SK-N-MC (cell line): ENCODE measurements around the gene PRPF6.

Experiments
- EZH2 ChIP-seq: fragments of 200-600 bp; sonication (generic); IDR thresholded peaks from one replicate; pipeline ENCODE4 v1.6.1; 2017; ENCODE audit warnings: antibody characterized with exemption
- FOXP2 ChIP-seq: optimal IDR thresholded peaks from 2 replicates; pipeline ENCODE3; 2011; ENCODE audit warnings: mild to moderate bottlenecking, moderate library complexity; ENCODE audit not compliant: insufficient read depth; ENCODE audit errors: extremely low read length, control extremely low read depth
- POLR2AphosphoS5 ChIP-seq: IDR thresholded peaks from 2 replicates; pipeline ENCODE4 v1.6.1; 2012; ENCODE audit warnings: mild to moderate bottlenecking, low read depth, low read length, borderline replicate concordance

GRCh38 chr20:63945031-63945658 is 35.8 kb upstream of the PRPF6 start:
- no peak for TF ChIP-seq EZH2
- TF ChIP-seq POLR2AphosphoS5 = no peak
- no peak for TF ChIP-seq FOXP2
